T-helper 17 cell (primary cell): ENCODE results near the gene SIK3. TPM values are rescaled to one million over a fixed set of nuclear protein-coding genes. Genes with fewer than 3 reads are reported as not detected.
"Not testable (repeated sequence)": the region's sequence is repeated elsewhere in the genome, so short reads cannot be mapped to it uniquely, and the experiment has no call there.

Experiments
- ATAC-seq: fragments of 150-1000 bp; cut with Tn5 transposase; 2 replicates; pipeline ENCODE4 v1.10.0; 2021; ENCODE audit warnings: mild to moderate bottlenecking, moderate library complexity
- DNase-seq, 3 donors: peaks; one replicate each; pipeline versions ENCODE4 v3.0.0 to v3.0.0-alpha.2; 2020 to 2021
- H3K9me3 ChIP-seq: one replicate; pipeline ENCODE4 v1.7.0; 2013; ENCODE audit warnings: low read length, mild to moderate bottlenecking; ENCODE audit not compliant: control insufficient read depth, poor library complexity, severe bottlenecking
- H3K27ac Mint-ChIP-seq: one replicate; pipeline ENCODE4 v1.8.0; 2022; ENCODE audit warnings: mild to moderate bottlenecking, moderate library complexity, mixed read lengths
- H3K27me3 Mint-ChIP-seq: one replicate; pipeline ENCODE4 v1.8.0; 2022; ENCODE audit warnings: mixed read lengths
- H3K36me3 Mint-ChIP-seq: one replicate; pipeline ENCODE4 v1.8.0; 2022; ENCODE audit warnings: low read depth, mixed read lengths
- H3K4me1 Mint-ChIP-seq: one replicate; pipeline ENCODE4 v1.8.0; 2022; ENCODE audit warnings: mild to moderate bottlenecking, mixed read lengths
- H3K4me3 Mint-ChIP-seq: one replicate; pipeline ENCODE4 v1.8.0; 2022; ENCODE audit warnings: mild to moderate bottlenecking, moderate library complexity, mixed read lengths
- total RNA-seq, 4 donors: library from RNA in 2 of 4; stranded (reverse) in 2 of 4; gene quantifications; one replicate each; pipeline ENCODE4 v1.2.3 and lab custom pipeline; 2022 to 2026

Gene SIK3
- total RNA-seq, 2 donors from 2014 or later, result 82.7 to 87.5 TPM

DNA sequence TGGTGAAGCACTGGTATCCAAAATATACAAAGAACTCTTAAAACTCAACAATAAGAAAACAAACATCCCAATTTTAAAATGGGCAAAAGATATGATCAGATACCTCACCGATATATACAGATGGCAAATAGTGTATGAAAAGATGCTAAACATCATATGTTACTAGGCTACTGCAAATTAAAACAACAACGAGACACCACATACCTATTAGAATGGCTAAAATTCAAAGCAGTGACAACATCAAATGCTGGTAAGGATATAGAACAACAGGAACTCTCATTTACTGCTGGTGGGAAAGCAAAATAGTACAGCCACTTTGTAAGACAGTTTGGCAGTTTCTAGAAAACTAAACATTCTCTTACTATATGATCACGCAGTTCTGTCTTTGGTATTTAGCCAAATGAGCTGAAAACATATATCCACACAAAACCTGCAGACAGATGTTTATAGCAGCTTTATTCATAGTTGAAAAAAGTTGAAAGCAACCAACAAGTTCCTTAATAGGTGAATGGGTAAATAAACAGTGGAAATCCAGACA lies 38.5 kb downstream of the SIK3 start:
- Mint-ChIP-seq H3K36me3 (peaks cover 2% of the 10 kb centered on the region), H3K27me3 (no peaks in the 10 kb centered on the region), H3K4me1 (peaks cover 53% of the 10 kb centered on the region), H3K4me3 (peak overlapping the region; percentile 9), H3K27ac (no peak overlapping the region)
- ATAC-seq (no peak), DNase-seq (no peak)
- no peaks in the 10 kb centered on the region for H3K9me3 ChIP-seq

DNA sequence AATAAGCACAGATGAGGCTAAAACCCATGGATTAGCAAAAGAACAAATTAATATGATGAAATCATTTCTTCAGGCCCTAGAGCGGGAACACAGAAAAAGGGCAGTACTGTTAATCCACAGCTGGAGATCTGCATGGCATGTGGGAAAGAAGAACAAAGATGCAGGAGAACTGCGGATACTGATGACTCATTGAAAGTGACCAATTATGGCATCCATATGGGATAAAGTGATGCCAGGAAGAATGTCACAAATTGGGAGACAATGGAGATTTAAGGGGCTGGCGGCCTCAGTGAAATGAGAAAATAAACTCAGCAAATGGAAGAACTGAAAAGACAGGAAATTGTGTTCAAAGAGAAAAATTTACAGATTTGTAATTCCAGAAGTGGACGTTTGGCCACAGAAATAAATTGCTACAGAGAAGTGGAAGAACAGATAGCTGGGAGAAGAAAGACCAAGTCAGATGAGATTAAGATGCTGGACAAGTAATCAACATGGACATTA lies 39.4 kb downstream of the SIK3 start:
- no peaks in the 10 kb centered on the region for H3K27me3 Mint-ChIP-seq
- H3K9me3 ChIP-seq, result no peaks in the 10 kb centered on the region
- peaks cover 2% of the 10 kb centered on the region for H3K36me3 Mint-ChIP-seq
- H3K4me1 Mint-ChIP-seq, result peaks cover 51% of the 10 kb centered on the region
- DNase-seq, result no peak
- ATAC-seq, result no peak
- H3K4me3 Mint-ChIP-seq, result no peak overlapping the region
- peak overlapping the region; percentile 37 for H3K27ac Mint-ChIP-seq

DNA sequence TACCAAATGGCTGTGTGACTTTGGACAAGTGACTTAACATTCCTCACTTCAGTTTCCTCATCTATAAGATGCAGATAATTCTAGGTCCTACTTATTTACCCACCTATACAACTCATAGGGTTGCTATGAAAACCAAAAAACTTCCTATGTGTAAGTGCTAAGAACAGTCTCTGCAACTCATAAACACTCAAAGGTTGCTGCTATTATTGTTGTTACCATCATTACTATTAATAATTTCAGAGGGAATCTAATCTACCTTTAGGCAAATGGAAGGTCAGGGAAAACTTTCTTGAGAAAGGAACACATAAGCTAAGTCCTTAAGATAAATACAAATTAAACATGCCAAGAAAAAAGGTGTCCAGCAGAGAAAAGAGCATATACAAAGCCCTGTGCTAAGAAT lies 40.5 kb downstream of the SIK3 start:
- DNase-seq (no peak), ATAC-seq (no peak)
- H3K36me3 Mint-ChIP-seq, result peaks cover 2% of the 10 kb centered on the region
- no peaks in the 10 kb centered on the region for H3K27me3 Mint-ChIP-seq
- H3K9me3 ChIP-seq, result no peaks in the 10 kb centered on the region
- H3K27ac Mint-ChIP-seq, result no peak overlapping the region
- peaks cover 49% of the 10 kb centered on the region for H3K4me1 Mint-ChIP-seq
- peak overlapping the region; percentile 33 for H3K4me3 Mint-ChIP-seq

DNA sequence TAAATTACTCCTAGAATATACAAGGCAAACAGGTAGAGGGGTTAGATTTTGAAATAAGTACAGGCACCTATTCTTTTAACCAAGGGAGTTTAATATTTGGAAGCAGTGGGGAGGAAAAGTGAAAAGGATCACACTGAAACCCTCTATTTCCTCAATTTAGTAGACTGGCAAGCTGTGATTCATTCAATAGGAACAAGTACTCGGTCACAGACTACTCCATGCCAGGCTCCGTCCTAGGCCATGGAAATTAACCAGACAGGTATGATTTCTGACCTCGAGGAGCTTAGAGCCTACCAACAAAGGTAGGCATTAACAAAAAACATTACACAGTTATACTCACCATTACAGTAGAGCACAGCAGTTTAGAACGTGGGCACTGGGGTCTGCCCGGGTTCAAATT lies 40.9 kb downstream of the SIK3 start:
- DNase-seq (no peak), ATAC-seq (no peak)
- peaks cover 51% of the 10 kb centered on the region for H3K4me1 Mint-ChIP-seq
- H3K27ac Mint-ChIP-seq, result no peak overlapping the region
- no peaks in the 10 kb centered on the region for H3K27me3 Mint-ChIP-seq
- peaks cover 2% of the 10 kb centered on the region for H3K36me3 Mint-ChIP-seq
- no peak overlapping the region for H3K4me3 Mint-ChIP-seq
- H3K9me3 ChIP-seq, result no peaks in the 10 kb centered on the region

DNA sequence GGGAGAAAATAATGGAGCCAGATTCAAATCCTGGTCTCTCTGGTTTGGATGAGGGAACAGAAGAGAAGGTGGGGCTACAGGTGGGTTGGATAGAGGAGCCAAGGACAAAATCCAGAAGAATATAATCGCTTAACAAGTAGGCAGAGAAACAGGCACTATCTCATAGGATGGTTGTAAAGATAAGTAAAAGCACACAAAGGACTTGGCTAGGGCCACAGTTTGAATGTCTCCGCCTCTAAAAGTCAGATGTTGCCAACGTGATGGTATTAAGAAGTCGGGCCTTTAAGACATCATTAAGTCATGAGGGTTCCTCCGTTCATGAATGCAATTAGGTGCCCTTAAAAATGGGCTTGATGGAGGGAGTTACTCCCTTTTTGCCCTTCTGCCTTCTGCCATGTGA lies 42.8 kb downstream of the SIK3 start:
- Mint-ChIP-seq H3K4me1 (peaks cover 42% of the 10 kb centered on the region), H3K4me3 (peak overlapping the region; percentile 26), H3K27ac (no peak overlapping the region), H3K36me3 (peaks cover 2% of the 10 kb centered on the region), H3K27me3 (no peaks in the 10 kb centered on the region)
- H3K9me3 ChIP-seq, result no peaks in the 10 kb centered on the region
- DNase-seq (no peak), ATAC-seq (no peak)

DNA sequence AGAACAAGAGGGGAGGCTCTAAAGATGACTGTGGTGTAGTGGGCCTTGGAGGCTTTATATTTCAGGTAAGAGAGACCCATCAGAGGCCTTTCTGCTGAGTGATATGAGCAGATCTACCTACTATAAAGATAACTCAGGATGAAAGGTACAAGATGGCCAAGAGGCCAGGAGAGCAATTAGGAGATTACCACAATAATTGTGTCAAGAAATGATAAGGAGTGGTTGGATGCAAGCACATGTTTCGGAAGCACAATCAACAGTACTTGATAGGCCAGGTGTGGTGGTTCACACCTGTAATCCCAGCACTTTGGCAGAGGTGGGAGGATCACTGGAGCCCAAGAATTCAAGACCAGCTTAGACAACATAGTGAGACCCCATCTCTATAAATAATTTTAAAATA lies 43.8 kb downstream of the SIK3 start:
- Mint-ChIP-seq H3K4me1 (peaks cover 32% of the 10 kb centered on the region), H3K27me3 (no peaks in the 10 kb centered on the region), H3K27ac (no peak overlapping the region), H3K36me3 (peaks cover 2% of the 10 kb centered on the region), H3K4me3 (no peak overlapping the region)
- DNase-seq (no peak), ATAC-seq (no peak)
- no peaks in the 10 kb centered on the region for H3K9me3 ChIP-seq

DNA sequence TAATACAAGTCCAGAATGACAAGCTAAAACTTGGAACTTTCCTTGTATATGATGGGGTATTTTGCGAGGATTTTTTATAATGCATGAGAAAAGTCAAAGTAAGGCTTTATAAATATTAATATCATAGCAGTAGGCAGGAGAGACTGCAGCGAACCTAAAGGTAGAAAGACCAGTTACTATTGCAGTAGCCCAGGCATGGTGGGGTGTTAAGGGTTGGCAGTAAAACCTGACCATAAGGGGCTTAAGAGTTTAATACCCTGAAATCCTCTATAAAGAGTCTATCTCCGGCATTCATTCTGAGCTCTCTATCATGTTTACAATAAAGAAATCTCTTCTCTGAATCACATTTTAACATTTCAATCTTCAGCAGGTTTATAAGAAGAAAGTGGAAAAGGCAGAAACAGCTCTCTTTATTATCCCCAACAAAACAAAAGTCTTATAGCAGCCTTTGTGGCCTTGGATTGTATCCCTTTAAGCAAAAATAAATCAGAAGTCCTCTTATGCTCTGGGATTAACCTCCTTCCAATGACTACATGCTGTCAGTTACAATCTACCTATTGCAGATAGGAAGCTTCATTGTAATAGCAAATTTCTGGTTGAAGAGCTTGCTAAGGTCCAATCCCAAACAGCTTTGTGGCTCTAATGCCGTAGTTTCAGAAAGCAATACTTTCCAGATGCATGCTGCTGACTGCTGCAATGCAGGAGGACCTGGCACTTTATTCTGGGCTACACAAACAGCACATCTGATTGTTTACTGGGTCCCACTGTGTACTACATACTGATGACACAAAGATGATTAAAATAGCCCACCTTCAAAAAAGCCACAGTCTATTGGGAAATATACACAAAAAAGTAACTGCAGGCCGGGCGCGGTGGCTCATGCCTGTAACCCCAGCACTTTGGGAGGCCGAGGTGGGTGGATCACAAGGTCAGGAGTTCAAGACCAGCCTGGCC lies 45.8 kb downstream of the SIK3 start:
- H3K4me1 Mint-ChIP-seq, result peaks cover 18% of the 10 kb centered on the region
- H3K27me3 Mint-ChIP-seq, result no peaks in the 10 kb centered on the region
- H3K9me3 ChIP-seq, result no peaks in the 10 kb centered on the region
- ATAC-seq (no peak), DNase-seq (no peak)
- H3K36me3 Mint-ChIP-seq, result peaks cover 2% of the 10 kb centered on the region
- peak overlapping the region; percentile 56 for H3K27ac Mint-ChIP-seq
- H3K4me3 Mint-ChIP-seq, result no peak overlapping the region

DNA sequence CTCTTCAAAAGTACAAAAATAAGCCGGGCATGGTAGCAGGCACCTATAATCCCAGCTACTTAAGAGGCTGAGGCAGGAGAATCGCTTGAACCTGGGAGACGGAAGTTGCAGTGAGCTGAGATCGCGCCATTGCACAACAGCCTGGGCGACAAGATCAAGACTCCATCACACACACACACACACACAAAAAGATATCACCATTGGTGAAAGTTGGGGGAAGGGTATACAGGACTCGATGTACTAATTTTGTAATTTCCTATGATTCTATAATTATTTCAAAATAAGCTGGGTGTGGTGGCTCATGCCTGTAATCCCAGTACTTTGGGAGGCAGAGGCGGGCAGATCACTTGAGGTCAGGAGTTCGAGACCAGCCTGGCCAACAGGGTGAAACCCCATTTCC lies 48.1 kb downstream of the SIK3 start:
- peaks cover 28% of the 10 kb centered on the region for H3K4me1 Mint-ChIP-seq

DNA sequence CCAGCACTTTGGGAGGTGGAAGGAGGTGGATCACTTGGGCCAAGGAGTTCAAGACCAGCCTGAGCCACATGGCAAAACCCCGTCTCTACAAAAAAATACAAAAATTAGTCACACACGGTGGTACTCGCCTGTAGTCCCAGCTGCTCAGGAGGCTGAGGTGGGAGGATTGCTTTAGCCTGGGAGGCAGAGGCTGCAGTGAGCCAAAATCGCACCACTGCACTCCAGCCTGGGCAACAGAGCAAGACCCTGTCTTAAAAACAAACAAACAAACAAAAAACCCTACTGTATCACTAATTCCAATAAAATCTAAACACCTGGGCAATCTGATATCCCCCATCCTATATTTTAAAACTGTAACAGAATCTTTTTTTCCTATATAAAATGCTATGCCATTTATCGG lies 51.6 kb downstream of the SIK3 start:
- not testable (repeated sequence) for H3K27ac Mint-ChIP-seq, H3K36me3 Mint-ChIP-seq, H3K27me3 Mint-ChIP-seq, DNase-seq, H3K4me3 Mint-ChIP-seq, H3K9me3 ChIP-seq, ATAC-seq
- H3K4me1 Mint-ChIP-seq, result peaks cover 42% of the 10 kb centered on the region

More for the DNA sequence above, 48.1 kb downstream of the SIK3 start:
- not testable (repeated sequence) for H3K27me3 Mint-ChIP-seq, DNase-seq, H3K36me3 Mint-ChIP-seq, ATAC-seq, H3K27ac Mint-ChIP-seq, H3K9me3 ChIP-seq, H3K4me3 Mint-ChIP-seq

DNA sequence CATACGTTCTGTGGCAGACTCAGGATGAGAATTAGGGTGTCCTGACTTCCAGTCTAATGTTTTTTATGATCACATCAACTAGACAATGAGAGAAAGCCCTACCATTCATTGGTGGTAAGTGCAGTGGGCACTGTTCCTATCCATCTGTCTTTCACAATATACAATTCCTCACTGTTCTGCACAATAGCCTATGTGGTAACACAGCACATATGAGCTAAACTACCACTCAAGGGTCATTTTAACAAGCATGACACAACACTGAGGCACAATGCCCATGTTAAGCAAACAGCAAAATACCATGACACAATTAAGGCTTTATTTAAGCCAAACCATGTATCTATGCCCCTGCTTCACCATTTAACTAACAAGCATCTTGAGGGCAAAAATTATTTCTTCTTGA lies 52.3 kb downstream of the SIK3 start:
- H3K36me3 Mint-ChIP-seq, result peaks cover 2% of the 10 kb centered on the region
- no peak for DNase-seq
- peak; percentile 8 for ATAC-seq
- peaks cover 41% of the 10 kb centered on the region for H3K4me1 Mint-ChIP-seq
- no peak overlapping the region for H3K4me3 Mint-ChIP-seq
- H3K27me3 Mint-ChIP-seq, result no peaks in the 10 kb centered on the region
- H3K27ac Mint-ChIP-seq, result peak overlapping the region; percentile 75
- H3K9me3 ChIP-seq, result no peaks in the 10 kb centered on the region

DNA sequence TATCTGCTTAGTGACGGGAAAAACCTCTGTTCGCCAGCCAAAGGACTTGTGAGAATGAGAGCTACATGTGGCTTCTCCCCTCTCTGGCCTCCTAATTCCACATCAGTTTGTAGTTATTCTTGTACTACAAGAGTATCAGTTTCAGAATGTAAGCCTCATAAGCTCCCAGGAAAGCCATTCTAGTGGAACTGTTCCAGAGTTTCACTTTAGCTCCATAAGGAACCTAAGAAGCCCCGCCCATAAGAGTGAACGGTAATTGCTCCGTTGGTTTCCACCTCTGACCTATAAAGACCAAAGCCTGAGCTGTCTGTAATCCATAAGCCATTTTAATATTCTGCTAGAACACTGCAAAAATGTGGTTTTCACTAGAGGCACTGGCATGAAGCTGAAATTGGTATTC lies 53.0 kb downstream of the SIK3 start:
- Mint-ChIP-seq H3K27me3 (no peaks in the 10 kb centered on the region), H3K4me1 (peaks cover 44% of the 10 kb centered on the region), H3K27ac (peak overlapping the region; percentile 75), H3K4me3 (peak overlapping the region; percentile 8), H3K36me3 (peaks cover 2% of the 10 kb centered on the region)
- ATAC-seq, result no peak
- no peaks in the 10 kb centered on the region for H3K9me3 ChIP-seq
- DNase-seq, result no peak

DNA sequence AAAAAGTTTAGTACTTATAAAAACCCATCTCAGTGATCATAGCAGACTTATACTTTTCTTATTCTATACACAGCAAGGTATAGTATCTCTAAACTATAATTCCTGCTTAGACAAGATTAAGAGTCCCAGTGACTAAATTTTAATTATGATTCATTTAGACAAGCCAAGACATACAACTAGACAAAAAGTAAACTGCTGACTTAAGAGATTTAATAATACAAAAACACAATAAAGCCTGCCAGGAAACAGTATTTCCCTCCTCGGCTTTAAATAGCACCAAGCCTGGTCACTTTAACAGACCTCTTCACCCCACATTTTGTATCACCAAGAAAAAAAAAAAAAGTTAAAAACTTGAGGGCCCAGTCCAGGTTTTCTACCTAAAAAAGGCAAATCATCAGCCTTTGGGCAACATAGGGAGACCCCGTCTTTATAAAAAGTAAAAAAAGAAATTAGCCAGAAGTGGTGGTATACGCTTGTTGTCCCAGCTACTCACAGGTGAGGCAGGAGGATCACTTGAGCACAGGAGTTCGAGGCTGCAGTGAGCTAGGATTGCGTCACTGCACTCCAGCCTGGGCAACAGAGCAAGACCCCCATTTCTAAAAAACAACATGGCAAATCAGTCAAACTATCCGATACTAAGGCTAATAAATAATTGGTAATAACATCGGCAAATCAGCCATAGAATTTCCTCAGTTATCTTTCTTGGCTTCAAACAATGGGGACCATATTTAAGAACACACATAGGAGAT lies 53.8 kb downstream of the SIK3 start:
- H3K4me3 Mint-ChIP-seq, result peak overlapping the region; percentile 36
- peaks cover 48% of the 10 kb centered on the region for H3K4me1 Mint-ChIP-seq
- H3K9me3 ChIP-seq, result no peaks in the 10 kb centered on the region
- peak overlapping the region; percentile 75 for H3K27ac Mint-ChIP-seq
- ATAC-seq (no peak), DNase-seq (no peak)
- peaks cover 2% of the 10 kb centered on the region for H3K36me3 Mint-ChIP-seq
- H3K27me3 Mint-ChIP-seq, result no peaks in the 10 kb centered on the region

DNA sequence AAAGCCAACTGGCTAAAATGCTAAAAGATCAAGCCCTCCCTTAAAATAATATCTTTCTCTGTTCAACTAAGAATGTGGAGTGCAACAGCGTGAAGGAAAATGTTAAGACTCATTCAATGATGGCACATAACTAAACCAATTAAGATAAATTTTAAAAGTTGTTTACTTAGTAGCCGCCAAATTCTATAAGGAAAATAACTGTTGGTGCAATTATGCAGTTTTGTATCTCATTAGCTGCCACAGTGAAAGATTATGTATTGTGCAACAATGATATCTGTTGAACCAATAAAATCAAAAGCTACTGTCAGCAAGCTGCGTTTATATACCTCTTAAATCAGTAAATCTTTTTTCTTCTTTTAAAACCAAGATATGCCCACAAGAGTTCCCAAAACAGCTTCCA lies 55.5 kb downstream of the SIK3 start:
- no peak overlapping the region for H3K4me3 Mint-ChIP-seq
- no peaks in the 10 kb centered on the region for H3K36me3 Mint-ChIP-seq
- peaks cover 60% of the 10 kb centered on the region for H3K4me1 Mint-ChIP-seq
- no peak for DNase-seq
- no peaks in the 10 kb centered on the region for H3K27me3 Mint-ChIP-seq
- no peaks in the 10 kb centered on the region for H3K9me3 ChIP-seq
- no peak for ATAC-seq
- no peak overlapping the region for H3K27ac Mint-ChIP-seq
